SJCRH30 (cell line): ENCODE results near the gene LRFN5. TPM values are rescaled to one million over a fixed set of nuclear protein-coding genes. Genes with fewer than 3 reads are reported as not detected.
A peak's percentile ranks its signal among the peaks of the same experiment; 100 is the strongest.

Source experiments
- DNase-seq, 2 experiments: peaks; one replicate each; pipeline ENCODE4 v3.0.0-alpha.2; 2015 to 2020
- H3K27ac ChIP-seq: fragments of 250-450 bp; sonication (Bioruptor Pico); 2 replicates; pipeline ENCODE4 v1.5.1; 2020; ENCODE audit warnings: mild to moderate bottlenecking, moderate library complexity
- H3K27me3 ChIP-seq: fragments of 250-450 bp; sonication (Bioruptor Pico); 2 replicates; pipeline ENCODE4 v1.5.1; 2020; ENCODE audit warnings: mild to moderate bottlenecking, moderate library complexity
- H3K36me3 ChIP-seq: fragments of 250-450 bp; sonication (Bioruptor Pico); 2 replicates; pipeline ENCODE4 v1.5.1; 2020; ENCODE audit warnings: mild to moderate bottlenecking, moderate library complexity
- H3K4me1 ChIP-seq: fragments of 250-450 bp; sonication (Bioruptor Pico); 2 replicates; pipeline ENCODE4 v1.5.1; 2020; ENCODE audit warnings: mild to moderate bottlenecking, moderate library complexity
- H3K4me3 ChIP-seq: fragments of 250-450 bp; sonication (Bioruptor Pico); 2 replicates; pipeline ENCODE4 v1.5.1; 2020; ENCODE audit warnings: mild to moderate bottlenecking, moderate library complexity
- H3K9me3 ChIP-seq: fragments of 250-450 bp; sonication (Bioruptor Pico); replicated peaks from 2 replicates; pipeline ENCODE4 v1.5.1; 2020; ENCODE audit warnings: mild to moderate bottlenecking, moderate library complexity
- total RNA-seq: library from RNA; depleted of rRNA; stranded (reverse); fragments of >200 nt; shearing (Covaris generic); gene quantifications from 2 replicates; pipeline ENCODE4 v1.2.3, GENCODE V29; 2014

LRFN5 gene
- total RNA-seq, 1 experiment from 2014 or later: 13.0 TPM

DNA sequence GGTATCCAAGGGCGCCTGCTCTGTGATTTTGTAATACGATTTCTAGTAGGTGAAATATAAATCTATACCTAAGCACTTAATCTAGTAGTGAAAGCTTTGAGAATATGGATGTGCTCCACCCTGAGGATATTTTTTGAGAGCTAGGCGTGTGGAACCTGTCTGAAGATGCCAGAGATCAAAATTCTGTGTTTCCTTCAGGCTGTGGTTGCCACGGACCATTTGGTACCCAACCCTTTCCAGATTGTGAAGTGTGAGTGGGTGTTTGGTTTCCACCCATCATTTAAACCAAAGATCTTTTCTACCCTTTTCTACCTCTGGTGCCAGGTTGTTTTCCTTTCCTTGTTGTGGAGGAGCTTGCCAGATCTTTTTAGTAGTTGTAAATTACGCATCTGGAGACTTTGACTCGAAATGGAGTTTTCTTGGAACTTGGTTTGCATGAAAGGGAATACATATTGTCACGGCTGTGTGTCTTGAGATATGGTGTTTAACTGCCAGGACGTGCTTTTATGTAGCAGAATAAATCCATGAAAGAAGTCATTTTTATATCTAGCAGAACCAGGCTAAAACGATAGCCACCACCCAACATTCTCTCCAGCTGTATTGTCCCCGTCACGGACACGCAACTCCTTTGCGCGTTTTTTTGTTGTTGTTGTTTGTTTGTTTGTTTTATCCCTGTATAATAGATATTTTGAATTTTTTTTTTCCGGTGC is 2.2 kb downstream of the LRFN5 start:
- peaks cover 3% of the 10 kb centered on the region for H3K27me3 ChIP-seq
- DNase-seq: peak in 1 of 2 experiments; percentile 28
- H3K4me3 ChIP-seq: peak overlapping the region; percentile 76
- H3K27ac ChIP-seq: peak overlapping the region; percentile 66
- no peaks in the 10 kb centered on the region for H3K9me3 ChIP-seq
- no peaks in the 10 kb centered on the region for H3K36me3 ChIP-seq
- H3K4me1 ChIP-seq: no peaks in the 10 kb centered on the region

DNA sequence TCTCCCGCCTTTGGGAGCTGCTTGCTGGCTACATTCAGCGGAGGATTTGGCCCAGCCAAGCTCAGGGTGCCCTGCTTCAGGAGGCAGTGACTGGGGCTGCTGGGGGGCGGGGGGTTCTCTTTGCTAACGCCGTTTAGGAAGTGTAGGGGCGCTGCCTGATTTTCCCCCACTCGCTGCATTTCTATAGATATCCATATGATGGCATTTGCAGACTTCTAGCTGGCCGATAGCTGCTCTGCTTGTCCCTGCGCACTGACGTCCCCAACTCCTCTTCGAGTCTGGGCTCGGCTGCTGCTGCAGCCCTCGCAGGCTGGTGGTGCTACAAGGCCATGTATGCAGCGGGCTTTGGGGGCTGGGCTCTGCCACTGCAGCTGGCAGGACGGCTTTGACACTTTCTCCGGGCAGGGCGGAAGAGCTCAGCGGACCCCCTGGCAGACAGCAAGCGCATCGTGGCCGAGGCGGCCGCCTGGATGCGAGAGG is 3.1 kb downstream of the LRFN5 start:
- Histone ChIP-seq H3K4me3 (peak overlapping the region; percentile 76), H3K4me1 (no peaks in the 10 kb centered on the region), H3K9me3 (no peaks in the 10 kb centered on the region), H3K27ac (peak overlapping the region; percentile 66), H3K27me3 (peaks cover 3% of the 10 kb centered on the region), H3K36me3 (no peaks in the 10 kb centered on the region)
- peak; percentile 86 to 88 for DNase-seq

- Histone ChIP-seq H3K4me3 (no peak overlapping the region), H3K4me1 (no peaks in the 10 kb centered on the region), H3K36me3 (no peaks in the 10 kb centered on the region), H3K27me3 (no peaks in the 10 kb centered on the region), H3K27ac (no peak overlapping the region), H3K9me3 (no peaks in the 10 kb centered on the region)
- DNase-seq: no peak
These were observed 8.4 kb downstream of the LRFN5 start for GRCh38 chr14:41615011-41615595.

GRCh38 chr14:41623736-41624135 is 17.1 kb downstream of the LRFN5 start:
- no peak overlapping the region for H3K4me3 ChIP-seq
- H3K4me1 ChIP-seq: no peaks in the 10 kb centered on the region
- H3K9me3 ChIP-seq: no peaks in the 10 kb centered on the region
- no peaks in the 10 kb centered on the region for H3K36me3 ChIP-seq
- H3K27ac ChIP-seq: no peak overlapping the region
- no peaks in the 10 kb centered on the region for H3K27me3 ChIP-seq
- no peak for DNase-seq

- Histone ChIP-seq H3K27me3 (no peaks in the 10 kb centered on the region), H3K4me1 (no peaks in the 10 kb centered on the region), H3K4me3 (no peak overlapping the region), H3K27ac (no peak overlapping the region), H3K9me3 (no peaks in the 10 kb centered on the region), H3K36me3 (no peaks in the 10 kb centered on the region)
- no peak for DNase-seq
These were observed 23.2 kb downstream of the LRFN5 start for GRCh38 chr14:41629876-41630275.

- Histone ChIP-seq H3K4me1 (no peaks in the 10 kb centered on the region), H3K4me3 (no peak overlapping the region)
- no peak for DNase-seq
These were observed 27.6 kb downstream of the LRFN5 start for GRCh38 chr14:41634286-41634685.

DNA sequence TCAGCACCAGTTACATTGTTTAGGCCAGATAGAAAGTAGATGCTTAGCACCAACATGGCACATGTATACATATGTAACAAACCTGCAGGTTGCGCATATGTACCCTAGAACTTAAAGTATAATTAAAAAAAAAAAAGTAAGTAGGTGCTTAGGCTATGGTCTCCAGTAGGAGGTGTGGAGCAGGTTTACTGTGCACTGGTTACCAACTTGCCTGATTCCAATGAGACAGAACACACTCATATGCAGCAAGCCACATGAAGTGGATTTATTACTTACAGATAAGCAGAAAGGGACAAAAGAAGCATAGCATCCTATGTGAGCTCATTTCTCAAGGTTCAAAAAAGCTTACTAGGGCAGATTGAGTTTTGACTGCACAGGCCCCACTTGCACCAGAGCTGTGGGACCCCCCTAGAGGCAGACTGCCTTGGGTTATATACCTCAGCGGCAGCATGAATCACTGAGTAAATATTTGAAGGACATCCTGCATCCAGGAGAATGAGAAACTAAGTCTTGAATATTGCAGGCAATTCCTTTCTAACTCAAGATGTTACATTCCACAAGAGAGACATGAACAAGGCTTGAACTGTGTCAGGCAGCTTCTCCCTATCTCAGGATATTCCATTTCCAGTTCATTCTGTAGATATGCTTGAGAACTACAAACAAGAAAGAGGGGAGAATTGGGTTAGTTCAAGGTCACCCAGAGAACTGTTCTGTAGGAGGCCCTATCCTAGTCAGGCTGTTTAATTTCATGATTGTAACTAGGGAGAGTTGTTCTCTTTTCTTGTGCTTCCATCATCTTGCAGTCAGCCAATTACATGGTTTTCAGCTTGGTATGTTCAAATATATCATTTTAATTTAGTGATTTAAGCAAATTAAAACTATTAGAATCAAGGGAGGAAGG is 30.1 kb downstream of the LRFN5 start:
- H3K4me3 ChIP-seq: no peak overlapping the region
- H3K27ac ChIP-seq: no peak overlapping the region
- no peaks in the 10 kb centered on the region for H3K27me3 ChIP-seq
- no peaks in the 10 kb centered on the region for H3K9me3 ChIP-seq
- H3K4me1 ChIP-seq: peaks cover 7% of the 10 kb centered on the region; the same call in 1 of the 2 replicates
- DNase-seq: no peak
- H3K36me3 ChIP-seq: no peaks in the 10 kb centered on the region

More at GRCh38 chr14:41634286-41634685, 27.6 kb downstream of the LRFN5 start:
- Histone ChIP-seq H3K27ac (no peak overlapping the region), H3K9me3 (no peaks in the 10 kb centered on the region), H3K27me3 (no peaks in the 10 kb centered on the region), H3K36me3 (no peaks in the 10 kb centered on the region)

GRCh38 chr14:41641690-41642089 is 35.0 kb downstream of the LRFN5 start:
- DNase-seq: no peak
- Histone ChIP-seq H3K27ac (no peak overlapping the region), H3K4me1 (peaks cover 7% of the 10 kb centered on the region; the same call in 1 of the 2 replicates)

GRCh38 chr14:41642367-41642766 is 35.7 kb downstream of the LRFN5 start:
- DNase-seq: peak; percentile 5 to 52
- no peak overlapping the region for H3K4me3 ChIP-seq
- no peaks in the 10 kb centered on the region for H3K9me3 ChIP-seq
- H3K4me1 ChIP-seq: peaks cover 7% of the 10 kb centered on the region; the same call in 1 of the 2 replicates
- no peaks in the 10 kb centered on the region for H3K27me3 ChIP-seq
- H3K27ac ChIP-seq: no peak overlapping the region
- no peaks in the 10 kb centered on the region for H3K36me3 ChIP-seq

More at GRCh38 chr14:41641690-41642089, 35.0 kb downstream of the LRFN5 start:
- Histone ChIP-seq H3K36me3 (no peaks in the 10 kb centered on the region), H3K9me3 (no peaks in the 10 kb centered on the region), H3K4me3 (no peak overlapping the region), H3K27me3 (no peaks in the 10 kb centered on the region)

DNA sequence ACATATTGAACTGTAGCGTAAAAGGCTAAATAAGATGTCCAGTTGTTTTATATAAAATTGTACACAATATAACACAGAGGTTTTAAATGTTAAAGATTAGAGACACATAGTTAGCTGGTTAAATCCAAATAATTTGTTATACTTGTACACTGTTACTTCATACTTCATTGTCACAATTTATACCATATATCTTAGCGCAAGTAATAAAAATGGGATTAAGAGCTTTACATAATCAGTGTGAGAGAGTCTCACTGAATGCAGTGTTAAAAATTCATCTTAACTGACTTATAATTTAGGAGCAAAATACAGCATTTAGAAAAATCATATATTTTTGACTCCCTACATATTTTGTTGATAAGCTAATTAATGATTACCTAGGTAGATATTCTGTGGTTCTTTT is 36.1 kb downstream of the LRFN5 start:
- Histone ChIP-seq H3K4me3 (no peak overlapping the region), H3K36me3 (no peaks in the 10 kb centered on the region), H3K4me1 (peaks cover 7% of the 10 kb centered on the region; the same call in 1 of the 2 replicates), H3K27ac (no peak overlapping the region), H3K27me3 (no peaks in the 10 kb centered on the region), H3K9me3 (no peaks in the 10 kb centered on the region)
- DNase-seq: no peak

DNA sequence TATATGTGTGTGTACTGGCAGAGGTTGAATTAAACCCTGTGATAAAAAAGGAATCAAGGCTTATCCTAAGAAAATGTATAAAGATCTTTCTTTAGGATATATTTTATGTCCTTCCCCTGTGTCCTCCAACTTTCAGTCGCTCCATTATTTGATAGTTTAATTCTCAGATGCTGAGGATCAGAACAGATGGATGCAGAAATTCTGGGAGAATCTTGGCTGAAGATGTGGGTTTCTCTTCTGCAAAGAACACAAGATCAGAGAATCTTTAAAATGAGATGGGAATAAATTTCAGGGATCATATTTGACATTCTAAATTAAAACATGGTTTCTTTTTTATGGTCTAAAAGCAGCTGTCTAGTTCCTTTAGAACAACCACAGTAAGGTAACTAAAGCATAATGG is 37.9 kb downstream of the LRFN5 start:
- H3K9me3 ChIP-seq: no peaks in the 10 kb centered on the region
- DNase-seq: no peak
- H3K4me1 ChIP-seq: peaks cover 7% of the 10 kb centered on the region; the same call in 1 of the 2 replicates
- no peaks in the 10 kb centered on the region for H3K27me3 ChIP-seq
- H3K27ac ChIP-seq: no peak overlapping the region
- H3K36me3 ChIP-seq: no peaks in the 10 kb centered on the region
- H3K4me3 ChIP-seq: no peak overlapping the region

DNA sequence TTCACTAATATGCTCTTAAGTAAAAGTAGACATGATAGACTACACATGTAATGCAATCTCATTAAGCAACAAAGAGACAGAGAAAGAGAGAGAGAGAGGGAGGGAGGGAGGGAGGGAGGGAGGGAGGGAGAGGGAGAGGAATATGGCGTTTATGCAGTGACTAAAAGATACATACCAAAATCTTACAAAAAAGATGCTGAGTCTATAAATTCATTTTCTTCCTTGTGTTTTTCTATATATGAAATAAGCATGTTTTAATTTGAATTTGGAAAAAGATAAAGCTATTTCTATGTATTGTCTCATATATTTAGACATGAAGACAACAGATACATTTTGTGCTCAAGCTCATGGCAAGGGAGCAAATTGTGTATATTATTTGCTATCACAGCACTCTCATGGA is 44.1 kb downstream of the LRFN5 start:
- Histone ChIP-seq H3K27ac (no peak overlapping the region), H3K9me3 (no peaks in the 10 kb centered on the region), H3K4me3 (no peak overlapping the region), H3K27me3 (no peaks in the 10 kb centered on the region), H3K36me3 (no peaks in the 10 kb centered on the region), H3K4me1 (no peaks in the 10 kb centered on the region)
- no peak for DNase-seq

DNA sequence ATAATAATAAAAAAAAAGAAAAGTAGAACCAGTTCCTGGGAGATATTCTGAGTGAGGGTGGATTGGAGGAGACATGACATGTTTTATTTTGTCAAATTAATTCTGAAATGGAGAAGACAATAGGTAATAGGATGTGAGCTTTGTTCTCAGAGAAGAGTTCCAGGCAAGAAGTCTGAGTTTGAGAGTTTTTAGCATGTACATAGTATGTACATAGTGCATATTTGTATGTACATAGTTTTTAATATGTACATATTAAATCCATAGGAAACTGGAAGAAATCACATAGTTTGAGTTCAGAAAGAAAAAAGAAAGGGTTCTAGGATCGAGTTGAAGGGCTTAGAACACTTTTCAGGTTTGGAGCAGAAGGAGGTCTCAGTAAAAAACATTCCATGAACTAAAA is 47.5 kb downstream of the LRFN5 start:
- no peak overlapping the region for H3K4me3 ChIP-seq
- DNase-seq: no peak
- no peaks in the 10 kb centered on the region for H3K27me3 ChIP-seq
- no peaks in the 10 kb centered on the region for H3K9me3 ChIP-seq
- no peaks in the 10 kb centered on the region for H3K4me1 ChIP-seq
- H3K36me3 ChIP-seq: no peaks in the 10 kb centered on the region
- no peak overlapping the region for H3K27ac ChIP-seq

GRCh38 chr14:41662780-41663472 is 56.2 kb downstream of the LRFN5 start:
- 0 out of 2 replicates have a peak, but pooled peaks cover 3% of the 10 kb centered on the region for H3K9me3 ChIP-seq
- H3K4me3 ChIP-seq: no peak overlapping the region
- no peak for DNase-seq
- no peaks in the 10 kb centered on the region for H3K27me3 ChIP-seq
- no peaks in the 10 kb centered on the region for H3K4me1 ChIP-seq
- no peaks in the 10 kb centered on the region for H3K36me3 ChIP-seq
- H3K27ac ChIP-seq: no peak overlapping the region
